BLaER1 (cell line): Measurements from ENCODE around the gene DGKZ.

Experiments used
- H3K27ac ChIP-seq: shearing (Covaris generic); formaldehyde crosslinking; 2 replicates; pipeline ENCODE4 v1.8.1; 2022
- H3K27me3 ChIP-seq: shearing (Covaris generic); formaldehyde crosslinking; 2 replicates; pipeline ENCODE4 v1.8.1; 2022
- H3K36me3 ChIP-seq: shearing (Covaris generic); formaldehyde crosslinking; 2 replicates; pipeline ENCODE4 v1.8.1; 2022
- H3K4me1 ChIP-seq: shearing (Covaris generic); formaldehyde crosslinking; 2 replicates; pipeline ENCODE4 v1.8.1; 2022
- H3K4me2 ChIP-seq: shearing (Covaris generic); formaldehyde crosslinking; 2 replicates; pipeline ENCODE4 v1.8.1; 2022
- H3K4me3 ChIP-seq: shearing (Covaris generic); formaldehyde crosslinking; 2 replicates; pipeline ENCODE4 v1.8.1; 2022
- H3K9ac ChIP-seq: shearing (Covaris generic); formaldehyde crosslinking; 2 replicates; pipeline ENCODE4 v1.8.1; 2022
- H3K9me3 ChIP-seq: shearing (Covaris generic); formaldehyde crosslinking; 2 replicates; pipeline ENCODE4 v1.8.1; 2022
- H4K20me1 ChIP-seq: shearing (Covaris generic); formaldehyde crosslinking; 2 replicates; pipeline ENCODE4 v1.8.1; 2022
- Cebpa-rat ChIP-seq: shearing (Covaris generic); IDR thresholded peaks from 2 replicates; pipeline ENCODE4 v1.8.1; 2022

The DGKZ gene

DNA sequence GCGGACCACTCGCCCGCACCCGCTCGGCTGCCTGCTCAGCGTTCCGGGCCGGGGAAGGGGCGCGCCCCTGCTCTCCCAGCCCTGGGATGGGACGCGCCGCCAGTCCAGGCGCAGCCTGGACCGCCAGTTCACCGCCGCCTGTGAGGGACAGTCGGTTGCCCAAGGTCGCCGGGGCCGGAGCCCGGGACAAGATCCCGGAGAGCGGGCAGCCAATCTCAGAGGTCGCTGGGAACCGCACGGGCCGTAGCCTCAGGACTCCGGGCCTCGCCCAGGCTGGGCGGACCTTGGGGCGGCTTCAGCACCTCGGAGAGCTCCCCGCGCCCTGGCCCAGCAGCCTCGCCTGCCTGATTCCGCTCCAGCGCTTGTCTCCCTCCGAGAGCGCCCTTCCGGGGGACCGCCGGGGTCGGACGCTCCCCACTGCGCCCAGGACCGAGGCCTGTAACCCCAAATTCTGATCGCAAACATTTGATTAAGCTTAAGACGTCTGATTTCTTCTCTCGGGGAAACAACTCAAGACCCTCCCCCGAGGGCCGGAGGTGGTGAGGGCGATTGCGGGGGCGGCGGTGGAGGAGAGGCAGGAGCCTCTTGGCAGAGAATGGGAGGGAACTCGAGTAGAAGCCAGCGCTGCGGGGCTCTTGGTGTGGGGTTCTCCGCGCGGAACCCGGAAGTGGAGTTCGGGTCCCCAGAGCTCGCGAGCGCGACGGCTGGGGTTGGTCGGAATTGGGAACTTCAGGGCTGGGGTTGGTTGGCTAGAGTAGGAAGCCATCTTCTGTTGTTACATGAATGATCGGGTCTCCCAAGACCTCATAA lies 45.4 kb downstream of the DGKZ start:
- Histone ChIP-seq H3K9me3 (no peaks in the 10 kb centered on the region), H3K4me3 (peak overlapping the region; percentile 28; the same call in 1 of the 2 replicates), H3K9ac (no peak overlapping the region), H4K20me1 (peaks cover 96% of the 10 kb centered on the region), H3K4me1 (peaks cover 29% of the 10 kb centered on the region; the same call in 1 of the 2 replicates), H3K27ac (no peak overlapping the region), H3K27me3 (peaks cover 60% of the 10 kb centered on the region), H3K36me3 (peaks cover 23% of the 10 kb centered on the region), H3K4me2 (peak overlapping the region; percentile 63)
- no peak for TF ChIP-seq Cebpa-rat

DNA sequence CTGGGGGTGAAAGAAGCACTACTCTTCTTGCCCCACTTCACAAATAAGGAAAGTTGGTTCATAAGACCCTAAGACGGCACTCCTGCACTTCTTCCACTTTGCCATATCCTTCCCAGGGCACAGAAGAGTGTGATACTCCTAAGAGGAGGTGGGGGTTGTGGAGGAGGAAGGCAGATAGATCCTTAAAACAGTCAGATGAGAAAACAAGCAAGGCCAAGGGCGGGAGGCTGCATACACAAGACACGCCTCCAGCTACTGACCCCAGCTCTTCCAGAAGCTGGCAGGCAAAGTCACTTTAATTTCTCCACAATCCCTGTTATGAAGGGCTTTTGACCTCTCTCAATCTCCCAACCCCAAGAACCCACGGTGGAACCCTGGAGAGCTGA lies 46.0 kb downstream of the DGKZ start:
- no peak for TF ChIP-seq Cebpa-rat
- H3K4me3 ChIP-seq, result no peak overlapping the region

GRCh38 chr11:46393759-46394158 lies 46.5 kb downstream of the DGKZ start:
- Histone ChIP-seq H3K9ac (no peak overlapping the region), H3K9me3 (no peaks in the 10 kb centered on the region), H4K20me1 (peaks cover 94% of the 10 kb centered on the region), H3K4me3 (no peak overlapping the region), H3K4me1 (peaks cover 29% of the 10 kb centered on the region; the same call in 1 of the 2 replicates), H3K4me2 (no peak overlapping the region), H3K27me3 (peaks cover 49% of the 10 kb centered on the region), H3K27ac (no peak overlapping the region), H3K36me3 (peaks cover 33% of the 10 kb centered on the region)
- TF ChIP-seq Cebpa-rat, result no peak

More for the DNA sequence above, 46.0 kb downstream of the DGKZ start:
- Histone ChIP-seq H3K36me3 (peaks cover 29% of the 10 kb centered on the region), H3K4me2 (no peak overlapping the region), H3K27ac (no peak overlapping the region), H3K4me1 (peaks cover 25% of the 10 kb centered on the region; the same call in 1 of the 2 replicates), H3K9me3 (no peaks in the 10 kb centered on the region), H3K27me3 (peaks cover 54% of the 10 kb centered on the region), H3K9ac (no peak overlapping the region), H4K20me1 (peaks cover 96% of the 10 kb centered on the region)

- Histone ChIP-seq H4K20me1 (peaks cover 80% of the 10 kb centered on the region), H3K4me1 (peaks cover 12% of the 10 kb centered on the region; the same call in 1 of the 2 replicates), H3K4me2 (no peak overlapping the region), H3K9me3 (no peaks in the 10 kb centered on the region), H3K27ac (no peak overlapping the region), H3K4me3 (no peak overlapping the region), H3K36me3 (peaks cover 70% of the 10 kb centered on the region), H3K27me3 (peaks cover 11% of the 10 kb centered on the region), H3K9ac (no peak overlapping the region)
- TF ChIP-seq Cebpa-rat, result no peak
These were observed 50.3 kb downstream of the DGKZ start for GRCh38 chr11:46397526-46397925.

GRCh38 chr11:46402957-46403902 lies 56.0 kb downstream of the DGKZ start:
- H3K36me3 ChIP-seq, result peaks cover 98% of the 10 kb centered on the region
- H3K4me1 ChIP-seq, result peaks cover 18% of the 10 kb centered on the region
- no peaks in the 10 kb centered on the region for H3K9me3 ChIP-seq
- no peak overlapping the region for H3K9ac ChIP-seq
- peaks cover 55% of the 10 kb centered on the region for H4K20me1 ChIP-seq
- TF ChIP-seq Cebpa-rat, result no peak
- H3K4me2 ChIP-seq, result no peak overlapping the region
- H3K4me3 ChIP-seq, result no peak overlapping the region
- H3K27me3 ChIP-seq, result no peaks in the 10 kb centered on the region
- H3K27ac ChIP-seq, result no peak overlapping the region

DNA sequence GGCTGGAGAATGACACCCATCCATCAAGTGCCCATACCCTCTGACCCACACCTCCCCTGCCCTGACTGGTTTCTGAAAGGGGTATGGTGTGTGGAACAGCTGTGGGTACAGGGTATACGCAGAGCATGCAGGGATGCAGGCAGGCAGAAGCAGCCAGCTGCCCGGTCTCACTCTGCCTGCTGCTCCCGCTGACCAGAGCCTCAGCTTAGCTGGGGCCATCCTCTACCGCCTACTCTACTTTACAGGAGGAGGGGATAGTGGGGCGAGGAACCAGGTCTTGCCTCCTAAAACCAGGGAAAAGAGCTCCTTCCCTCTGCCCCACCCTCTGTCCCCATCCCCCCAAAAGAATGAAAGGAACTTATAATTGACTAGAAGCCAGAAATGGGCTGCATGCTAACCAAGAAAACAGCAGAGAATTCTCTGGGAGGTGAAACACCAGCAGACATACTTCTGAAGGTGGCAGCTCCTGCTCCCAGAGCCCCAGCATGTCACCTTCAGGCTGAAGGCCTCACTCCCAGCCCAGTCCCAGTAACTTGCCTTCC lies 57.3 kb downstream of the DGKZ start:
- no peak overlapping the region for H3K27ac ChIP-seq
- peaks cover 99% of the 10 kb centered on the region for H3K36me3 ChIP-seq
- TF ChIP-seq Cebpa-rat, result no peak

GRCh38 chr11:46407635-46408034 lies 60.4 kb downstream of the DGKZ start:
- Histone ChIP-seq H3K4me2 (peak overlapping the region; percentile 45), H3K36me3 (peaks cover 92% of the 10 kb centered on the region), H3K27ac (no peak overlapping the region), H3K9me3 (no peaks in the 10 kb centered on the region), H3K4me3 (no peak overlapping the region), H3K27me3 (no peaks in the 10 kb centered on the region), H4K20me1 (peaks cover 35% of the 10 kb centered on the region), H3K4me1 (peaks cover 18% of the 10 kb centered on the region), H3K9ac (peak overlapping the region; percentile 48; the same call in 1 of the 2 replicates)
- no peak for TF ChIP-seq Cebpa-rat

More for the DNA sequence above, 57.3 kb downstream of the DGKZ start:
- Histone ChIP-seq H3K4me3 (no peak overlapping the region), H4K20me1 (peaks cover 57% of the 10 kb centered on the region), H3K9ac (no peak overlapping the region), H3K27me3 (no peaks in the 10 kb centered on the region), H3K4me1 (peaks cover 18% of the 10 kb centered on the region), H3K9me3 (no peaks in the 10 kb centered on the region), H3K4me2 (no peak overlapping the region)

DNA sequence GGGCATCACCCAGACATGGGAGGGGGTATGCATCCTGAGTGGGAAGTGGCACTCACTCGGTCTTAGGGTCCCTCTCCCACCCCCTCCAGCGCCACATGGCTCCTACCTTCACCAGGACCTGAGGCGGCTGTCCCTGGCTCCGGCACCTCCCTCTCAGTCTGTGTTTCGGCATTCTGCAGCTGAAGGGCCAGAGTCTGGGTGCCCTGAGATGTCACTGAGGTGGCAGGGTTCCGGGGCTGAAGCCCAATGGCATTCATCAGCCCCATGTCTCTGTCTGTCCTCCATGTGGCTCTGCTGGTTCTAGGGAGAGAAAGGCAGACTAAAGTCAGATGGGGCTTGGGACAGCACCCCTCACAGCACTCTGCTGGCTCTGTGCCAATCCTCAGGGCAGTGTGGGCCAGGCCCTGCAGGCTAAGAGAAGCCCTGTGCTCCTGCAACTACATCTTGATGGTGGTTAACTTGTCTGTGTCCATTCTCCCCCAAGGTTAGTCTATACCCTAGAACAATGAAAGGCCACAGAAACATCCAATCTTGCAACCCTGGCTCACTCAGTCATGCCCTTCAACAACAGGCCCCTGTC lies 61.2 kb downstream of the DGKZ start:
- Histone ChIP-seq H4K20me1 (peaks cover 27% of the 10 kb centered on the region), H3K36me3 (peaks cover 92% of the 10 kb centered on the region), H3K4me2 (peak overlapping the region; percentile 45), H3K9ac (0 out of 2 replicates have a peak overlapping the region, but pooled peaks have one; percentile 48), H3K4me1 (peaks cover 18% of the 10 kb centered on the region), H3K4me3 (no peak overlapping the region), H3K27ac (no peak overlapping the region), H3K9me3 (no peaks in the 10 kb centered on the region), H3K27me3 (no peaks in the 10 kb centered on the region)
- no peak for TF ChIP-seq Cebpa-rat

- Histone ChIP-seq H3K9me3 (no peaks in the 10 kb centered on the region), H4K20me1 (peaks cover 12% of the 10 kb centered on the region), H3K4me2 (no peak overlapping the region), H3K9ac (no peak overlapping the region), H3K4me1 (peaks cover 18% of the 10 kb centered on the region), H3K27ac (no peak overlapping the region), H3K27me3 (no peaks in the 10 kb centered on the region), H3K4me3 (no peak overlapping the region), H3K36me3 (peaks cover 92% of the 10 kb centered on the region)
- no peak for TF ChIP-seq Cebpa-rat
These were observed 62.8 kb downstream of the DGKZ start for GRCh38 chr11:46410021-46410420.
